Measurements from ENCODE around the gene MAP7.

The MAP7 gene

DNA sequence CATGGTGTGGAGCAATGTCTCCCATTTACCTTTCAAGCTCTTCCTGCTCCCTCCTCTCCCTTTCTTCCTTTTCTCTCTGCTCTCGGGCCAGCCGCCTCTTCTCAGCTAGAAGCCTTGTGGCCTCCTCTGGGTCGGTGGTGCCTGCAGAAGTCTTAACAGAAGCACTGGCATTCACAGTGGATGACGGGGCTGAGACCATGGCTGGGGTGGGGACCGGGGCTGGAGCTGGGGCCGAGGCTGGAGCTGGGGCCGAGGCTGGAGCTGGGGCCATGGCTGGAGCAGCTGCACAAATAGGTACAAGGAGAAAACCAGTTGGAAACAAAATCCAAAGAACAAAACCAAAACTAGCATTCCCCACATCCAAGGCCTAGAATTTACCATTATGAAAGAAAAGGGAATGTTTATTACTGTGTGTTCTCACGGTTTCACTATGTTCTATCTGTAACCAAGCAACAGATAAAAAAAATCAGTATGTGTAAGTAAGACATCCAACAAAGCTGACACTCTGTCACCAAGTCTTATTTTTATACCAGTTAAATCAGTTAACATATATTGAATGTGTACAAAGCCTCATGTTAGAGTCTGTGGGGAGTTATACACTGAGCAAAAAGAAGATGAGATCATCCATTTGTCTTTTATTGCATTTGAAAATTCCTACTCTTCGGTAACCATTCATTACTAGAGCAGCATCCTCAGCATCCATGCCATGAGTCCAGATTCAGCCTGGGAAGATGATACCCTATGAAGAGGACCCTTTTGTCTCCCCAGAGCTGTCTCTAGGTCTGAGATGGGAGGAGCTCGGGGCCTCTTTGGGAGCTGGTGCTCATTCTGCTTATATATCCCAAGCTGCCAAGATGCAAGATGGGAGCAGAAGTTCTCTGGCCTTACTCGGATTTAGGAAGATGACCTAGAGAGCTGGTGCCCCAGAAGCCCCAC is 187.5 kb downstream of the MAP7 start:
- H3K4me3 ChIP-seq (ENCODE audit: low read depth, low read length) = no peak overlapping the region
- no peak for DNase-seq (ENCODE audit: low read depth)
- TF ChIP-seq, protein P1, sequence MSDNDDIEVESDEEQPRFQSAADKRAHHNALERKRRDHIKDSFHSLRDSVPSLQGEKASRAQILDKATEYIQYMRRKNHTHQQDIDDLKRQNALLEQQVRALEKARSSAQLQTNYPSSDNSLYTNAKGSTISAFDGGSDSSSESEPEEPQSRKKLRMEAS (IDR thresholded peaks at IDR 0.05; ENCODE audit: low read depth, low read length) = no peak
- TF ChIP-seq, protein P2, sequence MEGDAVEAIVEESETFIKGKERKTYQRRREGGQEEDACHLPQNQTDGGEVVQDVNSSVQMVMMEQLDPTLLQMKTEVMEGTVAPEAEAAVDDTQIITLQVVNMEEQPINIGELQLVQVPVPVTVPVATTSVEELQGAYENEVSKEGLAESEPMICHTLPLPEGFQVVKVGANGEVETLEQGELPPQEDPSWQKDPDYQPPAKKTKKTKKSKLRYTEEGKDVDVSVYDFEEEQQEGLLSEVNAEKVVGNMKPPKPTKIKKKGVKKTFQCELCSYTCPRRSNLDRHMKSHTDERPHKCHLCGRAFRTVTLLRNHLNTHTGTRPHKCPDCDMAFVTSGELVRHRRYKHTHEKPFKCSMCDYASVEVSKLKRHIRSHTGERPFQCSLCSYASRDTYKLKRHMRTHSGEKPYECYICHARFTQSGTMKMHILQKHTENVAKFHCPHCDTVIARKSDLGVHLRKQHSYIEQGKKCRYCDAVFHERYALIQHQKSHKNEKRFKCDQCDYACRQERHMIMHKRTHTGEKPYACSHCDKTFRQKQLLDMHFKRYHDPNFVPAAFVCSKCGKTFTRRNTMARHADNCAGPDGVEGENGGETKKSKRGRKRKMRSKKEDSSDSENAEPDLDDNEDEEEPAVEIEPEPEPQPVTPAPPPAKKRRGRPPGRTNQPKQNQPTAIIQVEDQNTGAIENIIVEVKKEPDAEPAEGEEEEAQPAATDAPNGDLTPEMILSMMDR (IDR thresholded peaks at IDR 0.05; ENCODE audit: low read depth, low read length) = no peak
- no peak for TF ChIP-seq POLR2A (IDR thresholded peaks at IDR 0.05; ENCODE audit: extremely low read depth, insufficient read length)
- TF ChIP-seq MYC (IDR thresholded peaks at IDR 0.05; ENCODE audit: low read depth, low read length) = no peak

DNA sequence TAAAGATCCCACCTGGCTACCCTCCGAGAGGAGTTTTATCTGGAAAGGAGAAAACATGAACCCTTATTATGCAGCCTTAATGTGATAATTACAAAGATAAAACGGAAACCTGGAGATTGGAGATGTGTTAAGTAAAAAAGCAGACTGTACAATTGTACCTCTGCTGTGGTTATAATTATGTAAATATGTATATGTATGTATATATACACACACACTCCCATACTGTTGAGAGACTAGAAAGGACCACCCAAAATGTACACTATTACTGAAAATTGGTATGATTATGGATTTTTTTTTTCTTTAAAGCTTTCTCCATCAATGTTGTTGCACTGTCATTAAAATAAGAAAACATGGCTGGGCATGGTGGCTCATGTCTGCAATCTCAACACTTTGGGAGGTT is 188.4 kb downstream of the MAP7 start:
- H3K4me3 ChIP-seq (ENCODE audit: low read depth, low read length) = no peak overlapping the region
- TF ChIP-seq MYC (IDR thresholded peaks at IDR 0.05; ENCODE audit: low read depth, low read length) (no peak), POLR2A (IDR thresholded peaks at IDR 0.05; ENCODE audit: extremely low read depth, insufficient read length) (no peak)
- TF ChIP-seq, protein P2 (IDR thresholded peaks at IDR 0.05; ENCODE audit: low read depth, low read length) = no peak
- TF ChIP-seq, protein P1 (IDR thresholded peaks at IDR 0.05; ENCODE audit: low read depth, low read length) = no peak
- DNase-seq (ENCODE audit: low read depth) = no peak

DNA sequence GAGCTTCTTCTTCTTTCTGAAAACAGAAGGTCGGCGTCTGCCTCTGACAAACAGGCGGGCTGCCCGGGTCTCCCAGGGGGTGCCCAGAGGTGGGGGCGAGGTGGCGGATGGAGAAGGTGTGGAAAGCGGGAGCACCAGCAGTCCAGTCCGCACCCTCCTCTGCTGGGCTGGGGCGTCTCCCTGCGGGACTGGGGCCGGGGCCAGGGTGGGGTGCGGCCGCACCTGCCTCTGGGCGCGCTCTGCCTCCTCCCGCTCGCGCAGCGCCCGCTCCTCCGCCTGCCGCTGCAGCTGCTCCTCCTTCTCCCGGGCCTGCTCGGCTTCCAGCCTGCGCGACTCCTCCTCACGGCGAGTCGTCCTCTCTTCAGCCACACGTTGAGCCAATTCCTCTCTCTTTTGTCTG is 189.4 kb downstream of the MAP7 start:
- TF ChIP-seq, protein P1 (IDR thresholded peaks at IDR 0.05; ENCODE audit: low read depth, low read length) = no peak
- TF ChIP-seq MYC (IDR thresholded peaks at IDR 0.05; ENCODE audit: low read depth, low read length) (no peak), POLR2A (IDR thresholded peaks at IDR 0.05; ENCODE audit: extremely low read depth, insufficient read length) (no peak)
- TF ChIP-seq, protein P2 (IDR thresholded peaks at IDR 0.05; ENCODE audit: low read depth, low read length) = no peak
- H3K4me3 ChIP-seq (ENCODE audit: low read depth, low read length) = no peak overlapping the region
- DNase-seq (ENCODE audit: low read depth) = no peak

DNA sequence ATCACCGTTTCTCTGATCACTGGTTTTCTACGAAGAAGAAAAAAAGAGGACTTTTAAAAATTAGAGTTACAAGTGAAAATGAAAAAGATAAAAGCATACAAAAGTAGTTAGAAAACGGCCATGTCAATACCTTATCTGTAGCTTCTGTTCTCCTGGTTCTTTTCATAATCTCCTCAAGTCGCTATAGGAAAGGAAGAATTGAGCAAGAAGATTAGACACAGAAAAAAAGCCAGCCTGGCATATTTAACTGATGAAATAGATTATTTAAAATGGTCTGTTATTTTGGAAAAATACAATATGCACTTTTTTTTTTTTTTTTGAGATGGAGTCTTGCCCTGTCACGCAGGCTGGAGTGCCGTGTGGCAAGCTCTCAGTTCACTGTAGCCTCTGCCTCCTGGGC is 190.4 kb downstream of the MAP7 start:
- H3K4me3 ChIP-seq (ENCODE audit: low read depth, low read length) = no peak overlapping the region
- TF ChIP-seq, protein P1 (IDR thresholded peaks at IDR 0.05; ENCODE audit: low read depth, low read length) = no peak
- TF ChIP-seq MYC (IDR thresholded peaks at IDR 0.05; ENCODE audit: low read depth, low read length) (no peak), POLR2A (IDR thresholded peaks at IDR 0.05; ENCODE audit: extremely low read depth, insufficient read length) (no peak)
- TF ChIP-seq, protein P2 (IDR thresholded peaks at IDR 0.05; ENCODE audit: low read depth, low read length) = no peak
- no peak for DNase-seq (ENCODE audit: low read depth)

DNA sequence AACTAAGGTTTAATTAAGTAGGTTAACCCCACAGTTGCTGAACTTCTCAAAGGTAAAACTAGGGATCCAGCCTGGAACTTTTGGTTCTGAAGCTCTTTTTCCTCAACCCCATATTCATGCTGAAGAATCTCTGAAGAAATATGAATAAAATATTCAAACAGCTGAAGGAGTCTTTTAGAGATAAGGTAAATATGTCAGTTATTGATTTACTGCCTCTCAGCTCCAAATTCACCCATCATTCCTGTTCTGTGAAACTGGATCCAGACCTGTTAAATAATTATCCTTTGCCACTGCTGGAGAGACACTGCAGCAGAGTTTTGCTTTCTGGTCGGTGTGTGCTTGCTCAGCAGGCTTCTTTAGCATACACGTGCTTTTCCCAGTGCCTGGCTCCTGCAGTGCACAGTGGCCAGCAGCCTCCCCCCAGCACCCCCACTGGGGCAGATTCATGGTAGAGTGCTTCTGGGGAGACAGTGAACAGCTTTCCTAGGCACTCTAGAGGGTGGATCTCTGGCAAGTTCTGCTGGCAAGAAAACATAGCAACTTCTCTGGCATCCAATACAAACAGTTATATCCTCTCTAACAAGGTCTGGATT is 198.6 kb downstream of the MAP7 start:
- TF ChIP-seq, protein P2 (IDR thresholded peaks at IDR 0.05; ENCODE audit: low read depth, low read length) = no peak
- TF ChIP-seq, protein P1 (IDR thresholded peaks at IDR 0.05; ENCODE audit: low read depth, low read length) = no peak
- TF ChIP-seq MYC (IDR thresholded peaks at IDR 0.05; ENCODE audit: low read depth, low read length) = no peak
- TF ChIP-seq POLR2A (IDR thresholded peaks at IDR 0.05; ENCODE audit: extremely low read depth, insufficient read length) = no peak
- no peak for DNase-seq (ENCODE audit: low read depth)
- H3K4me3 ChIP-seq (ENCODE audit: low read depth, low read length) = no peak overlapping the region

Data from NB4 (cell line).